BJ (cell line): ENCODE results near the gene SDR42E1. TPM values are rescaled to one million over a fixed set of nuclear protein-coding genes. Genes with fewer than 3 reads are reported as not detected.

Experiments
- CTCF ChIA-PET: fragments of 350-600 bp; formaldehyde crosslinking; extraction: SDS; loops from one replicate; lab custom pipeline; 2021; ENCODE audit warnings: antibody characterized with exemption, inconsistent platforms; lab: Yijun Ruan, JAX
- POLR2A ChIA-PET: fragments of 300-600 bp; sonication (Branson Sonifier 250); formaldehyde crosslinking; extraction: SDS; loops from one replicate; lab custom pipeline; 2021; ENCODE audit warnings: antibody characterized with exemption; lab: Charles Lee
- DNase-seq: peaks from one replicate; pipeline ENCODE4 v3.0.0-alpha.2; 2011; ENCODE audit warnings: low read depth
- H3K27me3 ChIP-seq: 2 replicates; pipeline ENCODE4 v1.6.0; 2011; ENCODE audit warnings: low read length; ENCODE audit not compliant: control insufficient read depth, insufficient read depth
- H3K36me3 ChIP-seq: 2 replicates; pipeline ENCODE4 v1.5.1; 2011; ENCODE audit warnings: low read length; ENCODE audit not compliant: control insufficient read depth, insufficient read depth
- H3K4me3 ChIP-seq: 2 replicates; pipeline ENCODE4 v1.5.1; 2011; ENCODE audit warnings: low read depth, mild to moderate bottlenecking, control low read depth, low read length
- polyA plus RNA-seq: library from polyadenylated mRNA; depleted of rRNA; stranded (reverse); fragments of >200 nt; gene quantifications from 2 replicates; pipeline ENCODE4 v1.2.3, GENCODE V29; 2011
- TF ChIP-seq, protein P1 (sequence below): IDR thresholded peaks from 2 replicates; pipeline ENCODE4 v1.5.1; 2011; ENCODE audit warnings: low read depth, mild to moderate bottlenecking, control low read depth, inconsistent platforms, low read length, moderate library complexity; ENCODE audit not compliant: insufficient read depth

Gene SDR42E1
- polyA plus RNA-seq, 1 experiment, result 0.44 TPM

DNA sequence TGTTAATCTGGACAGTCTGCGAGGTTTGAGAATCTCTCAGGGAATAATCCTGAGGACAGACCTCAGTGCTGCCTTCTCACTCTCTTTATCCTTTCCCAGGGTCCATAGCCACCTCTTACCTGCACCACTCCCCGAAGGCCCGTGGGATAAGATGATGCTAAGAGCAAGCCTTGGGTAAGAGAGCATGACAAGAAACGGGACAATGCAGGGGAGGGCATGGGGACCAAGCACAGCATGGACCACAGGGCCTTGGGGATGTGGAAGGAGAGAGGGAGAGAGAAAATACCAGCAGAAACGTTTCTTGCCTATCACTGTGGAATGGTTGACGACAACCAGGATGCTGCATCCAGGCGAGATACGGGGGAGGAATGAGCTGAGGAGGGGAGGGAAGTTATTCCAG lies 8.3 kb upstream of the SDR42E1 start:
- DNase-seq, result no peak
- TF ChIP-seq, protein P1, sequence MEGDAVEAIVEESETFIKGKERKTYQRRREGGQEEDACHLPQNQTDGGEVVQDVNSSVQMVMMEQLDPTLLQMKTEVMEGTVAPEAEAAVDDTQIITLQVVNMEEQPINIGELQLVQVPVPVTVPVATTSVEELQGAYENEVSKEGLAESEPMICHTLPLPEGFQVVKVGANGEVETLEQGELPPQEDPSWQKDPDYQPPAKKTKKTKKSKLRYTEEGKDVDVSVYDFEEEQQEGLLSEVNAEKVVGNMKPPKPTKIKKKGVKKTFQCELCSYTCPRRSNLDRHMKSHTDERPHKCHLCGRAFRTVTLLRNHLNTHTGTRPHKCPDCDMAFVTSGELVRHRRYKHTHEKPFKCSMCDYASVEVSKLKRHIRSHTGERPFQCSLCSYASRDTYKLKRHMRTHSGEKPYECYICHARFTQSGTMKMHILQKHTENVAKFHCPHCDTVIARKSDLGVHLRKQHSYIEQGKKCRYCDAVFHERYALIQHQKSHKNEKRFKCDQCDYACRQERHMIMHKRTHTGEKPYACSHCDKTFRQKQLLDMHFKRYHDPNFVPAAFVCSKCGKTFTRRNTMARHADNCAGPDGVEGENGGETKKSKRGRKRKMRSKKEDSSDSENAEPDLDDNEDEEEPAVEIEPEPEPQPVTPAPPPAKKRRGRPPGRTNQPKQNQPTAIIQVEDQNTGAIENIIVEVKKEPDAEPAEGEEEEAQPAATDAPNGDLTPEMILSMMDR, result no peak
- POLR2A ChIA-PET, result no interaction called here
- Histone ChIP-seq H3K4me3 (no peak overlapping the region), H3K27me3 (peaks cover 2% of the 10 kb centered on the region; the same call in 1 of the 2 replicates), H3K36me3 (no peaks in the 10 kb centered on the region)
- CTCF ChIA-PET, result interaction anchor here (2.8 kb wide), 1 partner anchor 211 kb away, joined by 12 read pairs; no protein-coding TSS in a partner anchor

DNA sequence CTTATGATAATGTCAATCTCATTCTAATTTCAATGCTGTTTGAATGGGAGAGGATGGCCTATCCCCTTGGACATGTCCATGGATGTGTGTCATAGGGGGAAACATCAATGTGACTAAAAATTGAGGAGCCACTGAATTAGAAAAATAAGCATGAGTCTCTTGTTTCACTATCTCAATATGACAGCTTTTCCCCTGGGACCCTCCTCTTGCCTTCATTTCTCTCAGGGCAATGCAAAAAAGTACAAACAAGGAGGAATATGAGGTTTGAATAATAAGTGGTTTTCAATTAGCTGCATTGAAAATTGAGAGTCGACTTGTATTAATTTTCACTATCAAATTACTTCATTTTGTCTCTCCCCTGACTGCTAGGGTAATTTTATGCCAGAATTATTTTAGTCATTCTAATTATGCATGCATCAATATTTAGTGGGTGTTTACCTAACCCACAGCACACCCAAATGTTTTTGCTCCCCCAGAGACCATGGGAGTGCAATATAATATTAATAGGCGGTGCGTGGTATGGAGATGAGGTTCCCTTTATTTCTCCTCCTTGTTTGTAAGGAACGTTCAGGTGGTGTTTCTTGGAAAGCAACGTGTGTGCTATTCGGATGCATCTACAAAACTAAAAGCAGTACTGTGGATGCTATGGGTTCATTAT lies 6.8 kb upstream of the SDR42E1 start:
- Histone ChIP-seq H3K27me3 (no peaks in the 10 kb centered on the region), H3K36me3 (no peaks in the 10 kb centered on the region), H3K4me3 (no peak overlapping the region)
- no peak for DNase-seq
- ChIA-PET POLR2A (no interaction called here), CTCF (interaction anchor here (2.1 kb wide), 1 partner anchor 17 kb away, joined by 4 read pairs; the partner anchor contains the start of gene HSD17B2)
- TF ChIP-seq, protein P1, result no peak

DNA sequence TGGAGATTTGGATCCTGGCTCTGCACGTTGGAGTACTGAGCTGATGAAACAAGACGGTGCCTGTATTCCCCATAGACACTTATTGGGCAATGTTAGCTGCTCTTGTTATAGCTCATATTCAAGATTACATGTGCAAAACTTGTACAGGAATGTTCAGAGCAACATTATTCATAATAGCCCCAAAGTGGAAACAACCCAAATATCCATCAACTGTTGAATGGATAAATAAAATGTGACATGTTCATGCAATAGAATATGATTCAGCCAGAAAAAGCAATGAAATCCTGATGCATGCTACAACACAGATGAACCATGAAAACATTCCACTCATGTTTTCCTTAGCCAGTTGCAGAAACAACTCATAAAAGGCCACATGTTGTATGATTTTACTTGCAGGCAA lies 5.7 kb upstream of the SDR42E1 start:
- peak; percentile 87 for DNase-seq
- TF ChIP-seq, protein P1, result no peak
- H3K27me3 ChIP-seq, result no peaks in the 10 kb centered on the region
- no peak overlapping the region for H3K4me3 ChIP-seq
- ChIA-PET POLR2A (no interaction called here), CTCF (interaction anchor here (0.7 to 2.1 kb wide), 5 partner anchors 11 to 74 kb away, joined by 3 to 10 read pairs (median 4); partner anchors contain the start of gene HSD17B2)
- no peaks in the 10 kb centered on the region for H3K36me3 ChIP-seq

DNA sequence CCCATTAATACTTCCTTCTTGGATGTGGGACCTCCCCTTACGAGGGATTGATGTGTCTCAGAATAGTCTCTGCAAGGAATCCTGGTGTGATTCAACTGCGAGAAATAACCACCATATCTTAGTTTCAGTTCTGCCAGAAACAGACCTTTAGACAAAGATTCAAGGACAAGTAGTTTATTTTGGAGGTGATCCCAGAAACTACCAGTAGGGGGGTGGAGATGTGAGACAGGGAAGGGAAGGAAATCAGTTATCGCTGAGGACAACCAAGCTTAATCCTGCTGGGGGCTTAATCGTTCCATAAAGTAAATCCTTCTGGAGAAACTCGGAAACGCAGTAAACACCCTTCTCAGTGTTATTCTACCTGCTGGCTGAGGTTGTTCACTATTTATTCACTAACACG lies 5.0 kb upstream of the SDR42E1 start:
- POLR2A ChIA-PET, result no interaction called here
- CTCF ChIA-PET, result interaction anchor here (0.7 to 1.5 kb wide), 4 partner anchors 12 to 73 kb away, joined by 3 to 10 read pairs (median 4); no protein-coding TSS in a partner anchor
- Histone ChIP-seq H3K27me3 (no peaks in the 10 kb centered on the region), H3K4me3 (no peak overlapping the region), H3K36me3 (no peaks in the 10 kb centered on the region)
- TF ChIP-seq, protein P1, result peak; percentile 32
- no peak for DNase-seq

DNA sequence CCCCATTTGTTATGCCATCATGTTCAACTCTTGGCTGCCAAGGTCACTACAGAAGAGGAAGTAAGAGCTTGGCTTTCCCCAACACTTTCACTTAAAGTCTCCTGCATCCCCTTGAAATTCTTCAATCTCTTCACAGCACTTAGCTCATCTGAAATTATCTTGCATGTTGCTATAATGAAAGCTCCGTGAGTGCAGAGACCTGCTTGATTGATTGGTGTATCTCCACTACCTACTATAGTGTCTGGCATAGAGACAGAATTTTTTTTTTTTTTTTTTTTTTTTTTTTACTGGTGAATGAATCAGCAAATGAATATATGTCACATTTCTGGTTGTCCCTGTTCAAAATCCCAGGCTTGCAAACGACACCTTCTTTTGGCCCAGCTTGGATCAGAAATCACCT lies 1.9 kb upstream of the SDR42E1 start:
- CTCF ChIA-PET, result interaction anchor here (0.7 kb wide), 1 partner anchor 50 kb away, joined by 4 read pairs; no protein-coding TSS in a partner anchor
- no peaks in the 10 kb centered on the region for H3K27me3 ChIP-seq
- POLR2A ChIA-PET, result no interaction called here
- TF ChIP-seq, protein P1, result no peak
- no peak for DNase-seq
- H3K4me3 ChIP-seq, result no peak overlapping the region
- H3K36me3 ChIP-seq, result no peaks in the 10 kb centered on the region
